ENCODE measurements around the gene PEAK1. TPM values are rescaled to one million over a fixed set of nuclear protein-coding genes. Genes with fewer than 3 reads are reported as not detected.

PEAK1 gene
- total and polyA plus RNA-seq, 3 donors from 2014 or later = 33.2 to 130 (median 107) TPM

DNA sequence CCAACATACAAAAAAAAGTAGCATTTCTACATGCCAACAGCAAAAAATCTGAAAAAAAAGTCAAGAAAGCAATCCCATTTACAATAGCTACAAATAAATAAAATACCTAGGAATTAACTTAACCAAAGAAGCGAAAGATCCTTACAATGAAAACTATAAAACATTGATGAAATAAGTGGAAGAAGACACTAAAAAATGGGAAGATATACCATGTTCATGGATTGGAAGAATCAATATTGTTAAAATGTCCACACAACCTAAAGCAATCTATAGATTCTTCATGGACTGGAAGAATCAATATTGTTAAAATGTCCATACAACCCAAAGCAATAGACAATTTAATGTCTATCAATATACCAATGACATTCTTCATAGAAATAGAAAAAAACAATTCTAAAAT lies 21.0 kb downstream of the PEAK1 start:
- intact Hi-C loops (cut with DNase I; ENCODE audit: low total_unique reads) = no loop called here

DNA sequence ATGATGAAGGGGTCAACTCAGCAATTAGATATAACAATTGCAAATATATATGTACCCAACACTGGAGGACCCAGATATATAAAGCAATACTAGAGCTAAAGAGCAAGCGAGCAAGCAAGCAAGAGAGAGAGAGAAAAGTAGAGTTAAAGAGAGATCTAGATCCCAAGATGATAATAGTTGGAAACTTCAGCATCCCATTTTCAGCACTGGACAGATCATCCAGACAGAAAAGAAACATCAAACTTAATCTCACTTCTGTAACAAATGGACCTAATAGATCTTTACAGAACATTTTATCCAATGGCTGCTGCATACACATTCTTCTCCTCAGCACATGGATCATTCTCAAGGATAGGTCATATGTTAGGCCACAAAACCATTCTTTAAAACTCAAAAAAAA lies 23.2 kb downstream of the PEAK1 start:
- no peak for DNase-seq
- TF ChIP-seq POLR2A (IDR thresholded peaks at IDR 0.05) = no peak
- TF ChIP-seq, protein P1, sequence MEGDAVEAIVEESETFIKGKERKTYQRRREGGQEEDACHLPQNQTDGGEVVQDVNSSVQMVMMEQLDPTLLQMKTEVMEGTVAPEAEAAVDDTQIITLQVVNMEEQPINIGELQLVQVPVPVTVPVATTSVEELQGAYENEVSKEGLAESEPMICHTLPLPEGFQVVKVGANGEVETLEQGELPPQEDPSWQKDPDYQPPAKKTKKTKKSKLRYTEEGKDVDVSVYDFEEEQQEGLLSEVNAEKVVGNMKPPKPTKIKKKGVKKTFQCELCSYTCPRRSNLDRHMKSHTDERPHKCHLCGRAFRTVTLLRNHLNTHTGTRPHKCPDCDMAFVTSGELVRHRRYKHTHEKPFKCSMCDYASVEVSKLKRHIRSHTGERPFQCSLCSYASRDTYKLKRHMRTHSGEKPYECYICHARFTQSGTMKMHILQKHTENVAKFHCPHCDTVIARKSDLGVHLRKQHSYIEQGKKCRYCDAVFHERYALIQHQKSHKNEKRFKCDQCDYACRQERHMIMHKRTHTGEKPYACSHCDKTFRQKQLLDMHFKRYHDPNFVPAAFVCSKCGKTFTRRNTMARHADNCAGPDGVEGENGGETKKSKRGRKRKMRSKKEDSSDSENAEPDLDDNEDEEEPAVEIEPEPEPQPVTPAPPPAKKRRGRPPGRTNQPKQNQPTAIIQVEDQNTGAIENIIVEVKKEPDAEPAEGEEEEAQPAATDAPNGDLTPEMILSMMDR (IDR thresholded peaks at IDR 0.05) = no peak
- H3K27me3 ChIP-seq = no peaks in the 10 kb centered on the region
- intact Hi-C loops (cut with DNase I; ENCODE audit: low total_unique reads) = no loop called here
- no peak overlapping the region for H3K4me3 ChIP-seq
- no peaks in the 10 kb centered on the region for H3K9me3 ChIP-seq
- no peaks in the 10 kb centered on the region for H3K4me1 ChIP-seq
- 89 to 95% methylated on average over 1 of the region's 1 CpG for WGBS, 2 donors
- H3K27ac ChIP-seq = no peak overlapping the region
- H3K36me3 ChIP-seq (ENCODE audit: low read depth, missing control alignments) = no peaks in the 10 kb centered on the region

More for the DNA sequence above, 21.0 kb downstream of the PEAK1 start:
- H3K9me3 ChIP-seq = no peaks in the 10 kb centered on the region
- H3K27ac ChIP-seq = no peak overlapping the region
- no peak overlapping the region for H3K4me3 ChIP-seq
- no peaks in the 10 kb centered on the region for H3K27me3 ChIP-seq
- H3K4me1 ChIP-seq = no peaks in the 10 kb centered on the region
- TF ChIP-seq POLR2A (IDR thresholded peaks at IDR 0.05) = no peak
- TF ChIP-seq, protein P1 (IDR thresholded peaks at IDR 0.05) = no peak
- WGBS, 2 donors = 92 to 100% methylated on average over 1 of the region's 1 CpG
- DNase-seq = no peak
- H3K36me3 ChIP-seq (ENCODE audit: low read depth, missing control alignments) = no peaks in the 10 kb centered on the region

DNA sequence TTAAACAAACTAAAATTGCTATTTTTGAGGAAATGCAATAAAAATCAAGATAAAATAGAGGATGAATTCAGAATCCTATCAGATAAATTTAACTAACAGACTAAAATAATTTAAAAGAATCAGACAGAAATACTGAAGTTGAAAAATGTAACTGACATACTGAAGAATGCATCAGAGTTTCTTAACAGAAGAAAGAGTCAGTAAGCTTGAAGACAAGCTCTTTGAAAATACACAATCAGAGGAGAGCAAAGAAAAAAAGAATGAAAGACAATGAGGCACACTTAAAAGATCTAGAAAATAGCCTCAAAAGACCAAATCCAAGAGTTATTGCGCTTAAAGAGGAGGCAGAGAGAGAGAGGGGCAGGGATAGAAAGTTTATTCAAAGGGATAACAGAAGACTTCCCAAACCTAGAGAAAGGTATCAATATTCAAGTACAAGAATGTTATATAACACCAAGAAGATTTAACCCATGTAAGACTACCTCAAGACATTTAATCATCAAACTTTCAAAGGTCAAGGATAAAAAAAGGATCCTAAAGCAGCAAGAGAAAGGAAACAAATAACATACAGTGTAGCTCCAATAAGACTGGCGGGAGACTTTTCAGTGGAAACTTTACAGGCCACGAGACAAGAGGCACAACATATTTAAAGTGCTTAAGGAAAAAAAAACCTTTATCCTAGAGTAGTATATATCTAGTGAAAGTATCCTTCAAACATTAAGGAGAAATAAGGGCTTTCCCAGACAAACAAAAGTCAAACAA lies 24.7 kb downstream of the PEAK1 start:
- Histone ChIP-seq H3K4me3 (no peak overlapping the region), H3K27ac (no peak overlapping the region), H3K4me1 (peaks cover 2% of the 10 kb centered on the region), H3K27me3 (no peaks in the 10 kb centered on the region), H3K36me3 (ENCODE audit: low read depth, missing control alignments) (no peaks in the 10 kb centered on the region), H3K9me3 (no peaks in the 10 kb centered on the region)
- WGBS, 2 donors = 88 to 90% methylated on average over 3 of the region's 3 CpGs
- no peak for TF ChIP-seq POLR2A (IDR thresholded peaks at IDR 0.05)
- TF ChIP-seq, protein P1 (IDR thresholded peaks at IDR 0.05) = no peak
- no peak for DNase-seq
- intact Hi-C loops (cut with DNase I; ENCODE audit: low total_unique reads) = no loop called here

DNA sequence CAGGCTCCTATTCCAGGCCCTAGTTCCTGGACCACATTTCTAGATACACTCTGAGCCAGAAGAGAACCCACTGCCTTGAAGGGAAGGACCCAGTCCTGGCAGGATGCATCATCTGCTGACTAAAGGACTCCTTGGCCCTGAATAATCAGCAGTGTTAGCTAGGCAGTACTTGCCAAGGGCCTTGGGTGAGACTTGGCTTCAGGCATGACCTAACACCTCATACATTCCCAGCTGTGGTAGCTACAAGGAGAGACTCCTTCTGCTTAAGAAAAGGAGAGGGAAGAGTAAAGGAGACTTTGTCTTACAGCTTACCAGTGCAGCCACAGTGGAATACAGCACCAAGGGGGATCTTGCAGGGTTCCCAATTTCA lies 26.4 kb downstream of the PEAK1 start:
- H3K27ac ChIP-seq = no peak overlapping the region

More for the DNA sequence above, 26.4 kb downstream of the PEAK1 start:
- Histone ChIP-seq H3K9me3 (no peaks in the 10 kb centered on the region), H3K4me1 (peaks cover 3% of the 10 kb centered on the region), H3K27me3 (no peaks in the 10 kb centered on the region), H3K4me3 (no peak overlapping the region), H3K36me3 (ENCODE audit: low read depth, missing control alignments) (no peaks in the 10 kb centered on the region)
- TF ChIP-seq POLR2A (IDR thresholded peaks at IDR 0.05) = no peak
- TF ChIP-seq, protein P1 (IDR thresholded peaks at IDR 0.05) = no peak
- no peak for DNase-seq
- intact Hi-C loops (cut with DNase I; ENCODE audit: low total_unique reads) = no loop called here
